Retina (tissue), 1 donor: Measurements from ENCODE around the gene SLC27A6.
"Not testable (repeated sequence)": the region's sequence is repeated elsewhere in the genome, so short reads cannot be mapped to it uniquely, and the experiment has no call there.

Source experiments
- DNase-seq: peaks from one replicate; pipeline ENCODE4 v3.0.0-alpha.2; 2016

SLC27A6 gene

GRCh38 chr5:129003232-129003631, 37.9 kb downstream of the SLC27A6 start:
- peak; percentile 2 for DNase-seq

DNA sequence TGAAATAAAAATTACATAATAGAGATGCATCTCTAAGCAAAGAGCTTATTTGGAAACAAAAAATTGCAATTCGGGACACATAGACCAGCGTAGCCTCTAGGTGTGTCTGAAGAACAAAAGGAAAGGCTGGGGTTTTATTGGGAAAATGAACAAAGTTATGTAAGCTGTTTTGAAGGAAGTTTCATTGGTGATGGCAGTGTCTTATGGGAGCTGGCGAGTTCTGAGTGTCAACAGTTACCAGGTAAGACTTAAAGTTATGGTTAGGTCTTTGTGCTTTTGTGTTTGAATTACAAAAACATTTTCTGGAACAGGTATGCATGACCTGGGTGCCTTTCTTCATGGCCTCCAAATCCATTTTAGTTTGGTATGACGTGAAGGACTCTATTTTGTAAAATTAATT, 48.9 kb downstream of the SLC27A6 start:
- DNase-seq: no peak

- no peak for DNase-seq
These were observed 53.5 kb downstream of the SLC27A6 start for GRCh38 chr5:129018837-129019236.

DNA sequence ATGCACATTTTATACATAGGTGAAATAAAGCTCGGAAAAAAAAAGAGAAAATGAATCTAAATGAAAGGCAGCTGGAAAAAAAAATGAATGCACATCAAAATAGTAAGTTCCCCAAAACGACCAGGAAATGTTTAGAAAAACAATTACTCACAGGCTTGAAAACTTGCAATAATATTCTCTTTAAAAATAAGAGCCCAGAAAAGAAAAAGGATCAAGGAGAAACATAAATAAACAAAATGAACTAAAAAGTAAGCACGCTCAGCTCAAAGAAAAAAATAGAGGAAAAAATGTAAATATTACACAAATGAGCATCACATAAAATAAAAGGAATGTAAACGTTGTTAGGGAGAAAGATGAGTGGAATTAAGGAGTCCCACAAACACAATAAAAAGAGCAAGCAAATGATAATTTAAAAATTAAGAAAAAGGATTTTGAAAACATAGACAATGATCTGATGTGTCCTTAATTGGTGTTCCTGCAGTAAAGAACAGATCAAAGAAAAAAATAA, 54.2 kb downstream of the SLC27A6 start:
- DNase-seq: no peak

DNA sequence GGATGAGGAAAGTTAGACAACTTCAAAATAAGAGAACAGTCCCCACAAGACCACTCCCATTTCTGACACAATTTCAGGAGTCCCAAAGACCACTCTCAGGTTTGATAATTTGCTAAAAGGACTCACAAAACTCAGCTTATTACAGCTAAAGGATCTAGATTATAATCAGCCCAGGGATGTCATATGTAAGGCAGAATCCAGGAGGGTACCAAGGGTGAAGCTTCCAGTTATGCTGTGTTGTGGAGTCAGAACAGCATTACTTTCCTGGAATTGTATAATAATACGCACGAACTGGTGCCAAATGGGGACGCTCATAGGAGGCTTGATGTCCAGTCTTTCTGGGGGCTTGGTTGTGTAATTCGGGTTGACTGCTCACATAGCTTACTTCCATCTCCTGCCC, 55.4 kb downstream of the SLC27A6 start:
- DNase-seq: no peak

GRCh38 chr5:129021744-129022143, 56.5 kb downstream of the SLC27A6 start:
- DNase-seq: no peak

- DNase-seq: no peak
These were observed 57.3 kb downstream of the SLC27A6 start for GRCh38 chr5:129022599-129022998.

- DNase-seq: no peak
These were observed 62.0 kb downstream of the SLC27A6 start for GRCh38 chr5:129027260-129027659.

DNA sequence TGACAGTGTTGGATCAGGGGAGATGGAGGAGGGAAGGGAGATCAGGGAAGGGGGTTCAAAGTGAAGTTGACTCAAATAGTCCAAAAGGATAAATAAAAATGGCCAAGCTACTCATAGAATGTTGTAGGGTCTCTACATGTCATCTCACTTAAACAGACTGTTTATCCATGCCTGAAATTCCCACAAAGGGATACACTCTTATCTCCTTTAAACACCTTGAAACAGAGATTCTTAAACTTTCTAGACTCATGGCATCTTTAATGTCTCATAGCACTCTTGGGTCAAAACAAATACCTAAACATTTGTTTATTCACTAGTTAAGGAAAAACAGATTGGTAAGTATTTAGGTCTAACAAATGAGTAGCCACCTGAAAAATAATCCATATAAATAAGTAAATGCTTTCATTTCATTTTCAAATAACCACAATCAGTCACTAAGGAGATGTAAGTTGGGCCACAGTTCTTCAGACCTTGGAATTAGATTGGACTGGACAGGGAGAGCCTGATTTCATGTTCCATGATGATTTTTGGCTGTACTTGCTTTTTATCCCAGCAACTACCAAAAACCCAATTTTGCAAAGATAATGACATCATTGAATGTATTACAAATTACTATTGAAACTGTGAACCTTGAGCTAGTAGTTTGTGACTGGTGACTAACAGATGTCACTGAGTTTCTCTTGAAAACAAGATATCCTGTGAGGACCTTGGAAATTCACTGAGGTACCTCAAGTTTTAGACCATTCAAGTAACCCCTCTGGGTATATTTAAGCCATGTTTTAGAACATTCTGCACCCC, 66.8 kb downstream of the SLC27A6 start:
- no peak for DNase-seq

GRCh38 chr5:129036257-129036656, 71.0 kb downstream of the SLC27A6 start:
- DNase-seq: not testable (repeated sequence)

DNA sequence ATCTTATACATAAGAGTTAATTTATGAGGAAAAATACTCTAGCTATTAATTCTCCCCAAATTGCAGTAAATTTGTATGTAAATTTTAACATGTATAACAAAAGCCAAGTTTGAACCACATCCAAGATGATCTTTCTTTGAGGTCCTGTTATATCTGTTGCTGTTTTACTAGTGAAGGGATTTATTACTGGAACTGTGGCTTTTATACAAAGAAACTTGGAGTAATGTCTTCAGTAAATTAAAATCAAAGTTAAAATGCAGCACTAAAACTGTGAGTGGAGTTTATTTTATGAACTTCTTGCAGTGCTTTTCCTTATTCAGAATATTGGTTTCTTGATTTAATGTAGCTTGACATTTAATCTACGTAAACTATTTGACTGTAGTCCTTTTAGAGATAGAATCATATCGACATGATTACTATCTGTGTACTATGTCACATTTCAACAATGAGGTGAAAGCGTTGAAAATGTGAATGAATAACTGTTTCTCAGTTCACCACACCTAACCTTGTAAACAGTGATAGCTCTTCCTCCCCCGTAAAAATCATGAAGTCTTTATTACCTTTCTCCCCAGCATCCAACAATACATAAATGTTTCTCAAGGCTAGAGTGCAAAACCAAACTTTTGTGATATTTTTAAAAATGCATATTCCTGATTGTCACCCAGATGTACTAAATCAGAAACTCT, 76.1 kb downstream of the SLC27A6 start:
- no peak for DNase-seq

- no peak for DNase-seq
These were observed 77.0 kb downstream of the SLC27A6 start for GRCh38 chr5:129042306-129042705.

- DNase-seq: no peak
These were observed 78.6 kb downstream of the SLC27A6 start for GRCh38 chr5:129043894-129044293.

DNA sequence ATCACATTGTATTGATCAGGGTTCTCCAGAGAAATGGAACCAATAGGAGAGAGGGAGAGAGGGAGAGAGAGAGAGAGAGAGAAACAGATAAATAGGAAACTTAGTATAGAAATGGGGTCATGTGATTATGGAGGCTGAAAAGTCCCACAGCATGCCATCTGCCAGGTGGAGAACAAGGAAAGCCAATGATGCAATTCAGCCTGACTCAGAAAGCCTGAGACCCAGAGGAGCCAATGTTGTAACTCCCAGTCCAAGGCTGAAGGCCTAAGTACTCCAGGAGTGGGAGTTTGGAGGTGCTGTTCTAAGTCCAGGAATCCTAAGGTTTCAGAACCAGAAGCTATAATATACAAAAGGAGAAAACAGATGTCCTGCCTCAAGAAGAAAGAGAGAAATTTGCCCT, 80.9 kb downstream of the SLC27A6 start:
- DNase-seq: no peak

DNA sequence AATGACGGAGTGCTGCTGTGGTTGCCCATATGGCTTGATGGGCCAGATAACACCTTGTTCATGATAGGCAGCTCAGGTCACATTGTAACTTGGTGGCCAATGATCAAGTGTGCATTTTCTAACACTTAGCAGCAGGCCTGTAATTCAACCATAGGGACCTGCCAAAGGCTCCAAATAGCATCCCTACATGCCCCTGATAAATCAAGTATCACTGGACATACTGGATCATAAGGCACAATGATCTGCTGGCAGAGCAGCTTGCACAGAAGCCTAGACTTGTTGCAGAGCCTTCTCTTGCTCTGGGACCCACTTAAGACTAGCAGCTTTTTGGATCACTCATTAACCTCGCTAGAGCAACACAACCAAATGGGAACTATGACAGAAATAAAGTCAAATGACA, 83.2 kb downstream of the SLC27A6 start:
- no peak for DNase-seq

- no peak for DNase-seq
These were observed 84.0 kb downstream of the SLC27A6 start for GRCh38 chr5:129049126-129049799.

- no peak for DNase-seq
These were observed 86.0 kb downstream of the SLC27A6 start for GRCh38 chr5:129051283-129051682.

DNA sequence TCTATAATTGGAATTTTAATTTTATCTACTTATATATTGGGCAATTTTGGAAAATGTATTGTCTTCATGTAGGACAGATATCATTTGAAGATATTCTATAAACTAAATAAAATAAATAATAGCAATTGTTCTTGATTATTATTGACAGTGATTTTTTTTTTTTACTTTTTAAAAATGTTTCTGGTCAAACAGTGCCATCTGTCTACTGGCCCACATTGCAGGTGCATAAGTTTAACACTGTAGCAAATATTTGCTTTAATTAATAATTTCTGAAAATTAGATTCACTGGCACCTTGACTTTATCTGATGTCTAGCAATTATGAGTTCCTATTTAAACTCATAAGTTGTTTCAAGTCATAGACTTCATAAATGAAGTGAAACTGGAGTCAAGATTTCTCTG, 88.2 kb downstream of the SLC27A6 start:
- DNase-seq: no peak

DNA sequence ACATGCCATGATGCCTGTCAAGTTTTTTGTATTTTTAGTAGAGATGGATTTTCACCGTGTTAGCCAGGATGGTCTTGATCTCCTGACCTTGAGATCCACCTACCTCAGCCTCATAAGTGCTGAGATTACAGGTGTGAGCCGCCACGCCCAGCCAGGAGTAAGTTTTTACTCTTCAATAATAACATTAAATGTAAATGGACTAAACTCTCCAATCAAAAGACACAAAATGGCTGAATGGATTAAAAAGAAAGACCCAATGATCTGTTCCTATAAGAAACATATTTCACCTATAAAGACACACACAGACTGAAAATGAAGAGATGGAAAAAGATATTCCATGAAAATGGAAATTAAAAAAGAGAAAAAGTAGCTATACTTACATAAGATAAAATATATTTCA, 92.0 kb downstream of the SLC27A6 start:
- DNase-seq: no peak

DNA sequence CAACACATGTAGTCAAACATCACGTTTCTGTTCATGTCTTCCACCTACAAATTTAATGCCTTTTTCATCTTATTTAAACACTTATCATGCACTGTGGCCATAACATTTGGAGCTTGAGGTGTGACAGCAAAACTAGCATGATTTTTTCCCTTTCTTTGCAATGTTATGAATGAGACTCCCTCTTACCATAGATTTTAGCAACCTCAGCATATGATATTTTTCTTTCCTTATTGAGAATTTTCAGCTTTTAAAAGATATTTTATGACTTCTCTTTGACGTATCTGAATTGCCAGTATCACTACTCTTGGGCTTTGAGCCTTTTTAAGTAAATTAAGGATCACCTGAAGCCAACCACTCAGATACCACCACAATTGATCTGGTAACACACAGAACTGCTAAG, 96.6 kb downstream of the SLC27A6 start:
- DNase-seq: no peak

DNA sequence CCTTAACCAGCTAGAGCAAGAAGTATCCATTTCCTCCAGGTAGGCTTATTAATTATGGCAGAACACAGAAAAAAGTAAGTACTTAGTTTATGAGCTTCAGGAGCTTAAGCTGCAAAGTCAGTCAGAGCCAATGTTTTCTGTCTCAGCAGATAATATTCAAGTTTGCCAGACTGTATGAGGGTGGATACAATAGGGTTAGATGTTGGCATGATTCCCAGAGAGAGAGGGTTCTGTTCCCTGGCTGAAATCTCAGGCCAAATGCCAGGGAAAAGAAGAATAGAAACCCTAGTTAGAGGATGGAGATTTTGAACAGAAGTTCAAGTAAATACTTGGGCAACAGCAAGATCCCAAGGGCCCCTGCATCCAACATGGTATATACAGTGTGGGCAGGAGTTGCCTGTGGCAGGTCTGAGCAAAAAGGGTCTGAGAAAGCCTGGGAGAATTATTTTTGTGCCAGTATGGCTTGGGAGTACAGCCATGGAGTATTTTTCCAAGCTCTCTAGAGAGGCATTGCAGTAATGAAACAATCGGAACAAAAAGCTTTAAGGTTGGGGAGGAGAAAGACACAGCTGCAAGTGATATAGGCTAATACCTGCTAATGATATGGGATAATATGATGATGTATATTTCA, 98.3 kb downstream of the SLC27A6 start:
- DNase-seq: no peak

- DNase-seq: no peak
These were observed 100.4 kb downstream of the SLC27A6 start for GRCh38 chr5:129065721-129066120.

DNA sequence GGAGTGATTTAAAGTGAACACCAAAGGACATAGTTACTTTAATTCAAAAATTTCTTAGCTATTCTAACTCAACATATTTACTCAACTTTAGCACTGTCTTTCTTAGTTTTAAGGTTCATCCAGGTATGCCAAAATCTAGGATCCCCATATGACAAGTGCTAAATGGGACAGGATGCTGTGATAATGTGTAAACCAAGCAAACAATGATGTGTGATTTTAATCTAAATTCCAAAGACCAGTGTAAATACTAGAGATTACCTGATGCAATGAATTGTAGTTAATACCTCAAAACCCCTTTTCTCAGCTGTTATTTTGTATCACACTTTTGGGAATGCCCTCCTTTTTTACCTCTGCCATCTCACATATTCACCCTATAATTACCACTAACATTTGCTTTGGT, 102.5 kb downstream of the SLC27A6 start:
- DNase-seq: no peak
